Hindlimb muscle (tissue), 1 donor: ENCODE results near the gene KDM7A. TPM values are rescaled to one million over a fixed set of nuclear protein-coding genes. Genes with fewer than 3 reads are reported as not detected.
"Not testable (repeated sequence)": the region's sequence is repeated elsewhere in the genome, so short reads cannot be mapped to it uniquely, and the experiment has no call there.

Source experiments
- DNase-seq: peaks from one replicate; pipeline ENCODE4 v3.0.0-alpha.2; 2013
- polyA plus RNA-seq: library from polyadenylated mRNA; unstranded; fragments of 120-200 nt; gene quantifications from one replicate; pipeline ENCODE4 v1.2.1, GENCODE V29; 2013; ENCODE audit not compliant: insufficient read length

Gene KDM7A
- polyA plus RNA-seq, 1 donor, result 8.2 TPM

DNA sequence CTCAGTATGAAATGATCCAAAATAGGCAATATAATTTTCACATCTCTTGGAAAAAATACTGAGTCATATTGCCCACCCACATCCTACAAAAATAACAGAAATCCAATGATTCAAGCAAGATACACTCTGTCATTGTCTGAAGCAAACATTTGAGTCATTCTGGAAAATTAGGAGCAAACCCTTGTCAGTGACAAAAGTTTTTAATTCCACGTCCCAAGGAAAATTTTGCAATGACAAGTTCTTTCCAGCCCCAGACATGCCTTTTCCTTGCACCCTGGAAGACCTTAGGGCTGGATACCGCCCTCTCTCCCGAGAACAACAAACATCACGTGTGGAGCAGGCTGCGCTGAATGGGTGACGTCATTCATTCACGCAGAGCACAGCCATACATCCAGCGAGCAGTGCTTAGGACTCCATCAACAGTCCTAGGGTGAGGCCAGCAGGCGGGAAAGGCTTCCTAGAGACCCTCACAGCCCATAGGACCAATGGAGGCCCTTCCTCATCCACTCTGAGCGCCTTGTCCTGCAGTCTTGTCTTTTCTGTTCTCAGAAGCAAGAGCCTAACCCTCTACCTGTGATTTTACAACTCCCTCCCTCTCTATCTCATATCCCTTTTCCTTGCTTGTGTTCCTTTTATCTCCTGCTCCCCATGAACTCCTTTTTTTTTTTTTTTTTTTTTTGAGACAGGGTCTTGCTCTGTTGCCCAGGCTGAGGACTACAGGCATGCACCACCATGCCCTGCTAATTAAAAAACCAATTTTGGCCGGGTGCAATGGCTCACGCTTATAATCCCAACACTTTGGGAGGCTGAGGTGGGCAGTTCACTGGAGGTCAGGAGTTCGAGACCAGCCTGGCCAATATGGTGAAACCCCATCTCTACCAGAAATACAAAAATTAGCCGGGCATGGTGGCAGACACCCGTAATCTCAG, 23.5 kb upstream of the KDM7A start:
- no peak for DNase-seq

DNA sequence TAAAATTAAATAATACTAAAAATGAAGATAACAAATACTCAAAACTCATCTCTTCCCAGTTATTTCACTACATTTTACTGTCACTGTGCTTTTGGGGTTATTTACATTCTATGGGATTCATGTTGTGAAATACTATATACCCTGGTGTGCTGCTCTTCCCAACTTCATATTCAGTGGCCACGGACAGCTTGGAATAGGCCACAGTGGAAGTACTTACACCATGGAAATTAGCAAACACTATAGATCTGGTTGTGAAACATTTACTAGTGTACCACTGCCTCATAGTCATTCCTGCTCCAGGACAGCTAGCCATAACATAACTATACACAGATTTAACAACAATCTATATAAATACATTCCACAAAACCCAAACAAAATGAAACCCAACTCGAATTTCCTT, 21.2 kb upstream of the KDM7A start:
- DNase-seq, result no peak

DNA sequence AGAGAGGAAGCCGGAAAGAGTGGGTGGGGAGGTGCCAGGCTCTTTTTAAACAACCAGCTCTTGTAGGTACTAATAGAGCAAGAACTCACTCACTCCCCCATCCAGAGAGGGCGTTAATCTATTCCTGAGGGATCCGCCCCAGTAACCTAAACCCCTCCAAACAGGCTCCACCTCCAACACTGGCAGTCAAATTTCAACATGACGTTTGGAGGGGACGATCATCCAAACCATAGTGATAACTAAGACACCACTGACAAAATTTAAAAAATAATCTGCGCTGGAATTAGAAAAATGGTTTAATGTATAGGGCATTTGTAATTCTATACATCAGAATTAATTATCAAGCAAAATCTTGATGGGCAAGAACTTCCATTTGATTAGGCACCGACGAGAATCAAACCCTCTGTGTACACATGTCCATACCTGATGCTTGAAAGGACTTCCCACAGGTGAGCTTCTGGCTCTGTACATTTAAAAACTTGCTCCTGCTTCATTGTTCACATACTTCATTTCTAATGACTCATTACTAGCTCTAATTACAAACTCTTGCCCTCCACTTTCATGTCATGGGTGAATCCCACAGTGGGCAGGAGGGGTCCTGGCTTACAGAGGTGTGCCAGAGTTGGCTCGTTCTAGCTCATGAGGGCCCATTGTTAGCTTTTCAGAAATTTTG, 20.6 kb upstream of the KDM7A start:
- DNase-seq, result no peak

DNA sequence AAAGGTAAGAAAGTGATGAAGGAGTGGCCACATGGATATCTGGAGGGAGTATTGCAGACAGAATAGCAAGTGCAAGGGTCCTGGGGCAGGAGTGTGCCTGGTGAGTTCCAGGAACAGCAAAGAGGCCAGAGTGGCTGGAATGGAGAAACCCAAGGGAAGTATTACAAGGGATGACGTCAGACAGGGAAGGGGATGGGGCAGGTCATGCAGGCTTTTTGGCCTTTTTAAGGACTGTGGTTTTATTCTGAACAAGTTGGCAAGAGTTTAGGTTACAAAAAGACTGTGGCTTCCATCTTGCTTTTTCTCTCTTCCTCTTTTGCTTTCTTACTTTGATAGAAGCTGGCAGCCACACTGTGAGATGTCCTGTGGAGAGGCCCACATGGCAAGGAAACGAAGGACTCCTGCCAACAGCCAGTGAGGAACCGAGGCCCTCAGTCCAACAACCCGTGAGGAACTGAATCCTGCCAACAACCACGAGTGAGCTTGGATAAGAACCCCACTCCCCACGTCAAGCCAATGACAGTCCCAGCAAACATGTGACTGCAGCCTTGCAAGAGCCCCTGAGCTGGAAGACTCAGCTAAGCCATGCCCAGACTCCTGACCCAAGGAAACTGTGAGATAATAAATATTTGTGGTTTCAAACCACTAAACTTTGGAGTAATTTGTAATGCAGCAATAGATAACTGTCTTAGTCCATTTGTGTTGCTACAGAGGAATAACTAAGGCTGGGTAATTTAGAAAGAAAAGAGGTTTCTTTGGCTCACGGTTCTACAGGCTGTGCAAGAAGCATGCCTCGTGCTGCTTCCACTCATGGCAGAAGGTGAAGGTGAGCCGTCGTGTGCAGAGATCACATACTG, 19.8 kb upstream of the KDM7A start:
- DNase-seq, result no peak

DNA sequence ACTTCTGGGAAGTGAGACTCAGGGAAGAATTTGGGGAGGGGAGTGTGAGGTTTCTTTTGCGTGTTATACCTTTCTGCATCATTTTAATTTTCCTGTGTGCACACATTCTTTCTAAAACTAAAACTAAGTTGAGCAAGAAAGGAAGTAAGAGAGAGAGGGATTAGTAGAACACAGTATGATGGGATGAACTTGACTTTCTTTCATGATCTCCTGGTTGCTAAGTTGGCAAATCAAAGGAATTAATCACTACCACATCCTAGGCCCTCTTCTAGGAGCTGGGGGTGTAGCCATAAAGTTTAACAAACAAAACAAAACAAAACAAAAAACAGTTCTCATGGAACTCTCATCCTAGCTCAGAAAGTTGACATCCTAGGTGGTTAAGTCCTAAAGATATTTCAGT, 19.1 kb upstream of the KDM7A start:
- DNase-seq, result no peak

DNA sequence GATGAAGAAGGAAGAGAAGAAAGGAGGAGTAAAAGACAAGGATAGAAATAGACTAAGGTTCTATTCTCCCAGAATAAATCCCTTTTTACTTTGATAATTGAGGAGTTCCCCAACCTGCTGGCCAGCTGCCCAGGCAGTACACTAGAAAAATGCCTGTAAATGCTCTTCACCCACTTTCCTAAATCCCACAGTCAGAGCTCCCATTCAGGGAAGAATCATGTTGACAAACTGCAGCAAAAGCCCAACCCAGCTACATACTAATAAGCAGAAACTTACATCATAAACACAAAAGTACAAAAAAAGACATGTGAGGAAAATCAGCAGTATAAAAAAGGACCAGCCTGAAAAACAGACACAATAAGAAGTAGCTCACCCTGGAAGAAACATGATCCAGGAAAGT, 15.8 kb upstream of the KDM7A start:
- no peak for DNase-seq

DNA sequence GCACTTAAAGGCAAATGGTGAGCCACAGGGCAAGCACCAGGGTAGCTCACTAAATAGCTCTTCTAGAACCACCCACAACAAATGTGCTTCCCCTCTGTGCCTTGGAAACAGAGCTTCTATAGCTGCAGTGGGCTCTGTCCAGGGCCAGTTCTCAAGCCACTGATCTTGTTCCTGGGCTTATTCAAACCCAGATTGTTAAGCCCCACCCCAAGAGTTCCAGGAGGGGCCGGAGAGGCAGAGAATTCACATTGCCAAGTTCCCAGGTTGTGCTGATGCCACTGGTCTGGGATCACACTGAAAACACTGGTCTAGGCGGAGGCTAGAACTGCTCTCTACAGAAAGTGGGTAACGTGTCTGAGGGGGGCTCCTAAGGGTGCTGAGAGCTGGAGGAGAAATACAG, 15.4 kb upstream of the KDM7A start:
- DNase-seq, result no peak

DNA sequence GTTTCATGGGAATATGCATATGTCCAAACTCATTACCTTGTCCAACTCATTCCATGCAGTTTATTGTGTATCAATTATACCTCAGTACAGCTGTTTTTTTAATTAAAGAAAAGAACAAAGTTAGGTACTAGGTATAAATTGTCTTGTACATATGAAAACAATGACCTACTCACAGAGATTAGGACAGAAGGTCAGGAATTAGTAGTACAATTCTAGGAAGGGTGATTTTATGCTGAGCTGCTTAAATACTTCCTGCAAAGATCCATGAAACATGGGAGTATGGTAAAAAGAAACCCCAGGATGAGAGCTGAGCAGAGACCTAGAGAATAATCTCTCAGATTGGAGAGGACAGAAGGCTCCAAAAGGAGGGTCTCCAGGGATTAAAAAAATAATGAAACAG, 13.8 kb upstream of the KDM7A start:
- no peak for DNase-seq

DNA sequence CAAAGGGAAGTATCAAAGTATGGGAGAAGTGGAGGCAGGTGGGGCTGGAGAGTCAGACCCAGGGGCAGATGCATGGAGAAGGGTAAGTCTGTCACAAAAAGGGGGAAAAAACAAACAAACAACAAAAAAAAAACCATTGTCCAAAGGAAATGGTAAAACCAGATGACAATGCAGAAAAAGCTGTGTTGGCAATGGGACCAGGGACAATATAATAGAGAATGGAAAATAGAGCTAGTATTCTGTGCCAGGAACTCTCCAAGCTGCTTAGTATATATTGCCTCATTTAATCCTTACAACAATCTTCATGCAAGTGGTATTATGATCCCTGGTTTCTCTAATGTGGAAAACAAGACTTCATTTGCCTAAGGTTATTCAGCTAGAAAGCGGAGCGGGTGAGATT, 13.1 kb upstream of the KDM7A start:
- DNase-seq, result no peak

DNA sequence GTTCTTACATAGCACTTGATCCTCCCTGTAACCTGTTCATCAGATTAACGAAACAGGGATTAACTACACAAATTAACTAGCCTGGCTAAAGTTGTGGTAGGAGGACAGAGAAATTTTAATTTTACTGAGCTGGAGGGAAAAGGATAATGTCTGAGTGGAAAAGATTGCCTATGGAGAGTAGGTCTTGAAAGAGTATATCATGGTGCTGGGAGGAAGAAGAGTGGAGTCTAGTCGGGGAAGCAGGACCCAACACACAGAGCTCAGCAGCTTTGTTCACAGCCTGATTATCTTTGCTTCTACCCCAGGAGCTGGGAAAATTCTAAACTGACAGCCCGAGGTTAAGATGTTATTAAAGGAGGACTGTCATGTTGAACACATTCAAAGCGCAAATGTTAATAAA, 6.1 kb upstream of the KDM7A start:
- DNase-seq, result no peak

DNA sequence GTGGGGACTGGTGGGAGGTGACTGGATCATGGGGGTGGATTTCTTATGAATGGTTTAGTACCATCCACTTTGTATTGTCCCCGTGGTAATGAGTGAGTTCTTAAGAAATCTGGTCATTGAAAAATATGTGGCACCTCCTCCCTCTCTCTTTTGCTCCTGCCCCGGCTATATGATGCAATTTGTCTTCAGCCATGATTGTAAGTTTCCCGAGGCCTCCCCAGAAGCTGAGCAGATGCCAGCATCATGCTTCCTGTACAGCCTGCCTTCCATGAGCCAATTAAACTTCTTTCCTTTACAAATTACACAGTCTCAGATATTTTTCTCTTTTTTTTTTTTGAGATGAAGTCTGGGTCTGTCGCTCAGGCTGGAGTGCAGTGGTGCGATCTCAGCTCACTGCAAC, 2.6 kb upstream of the KDM7A start:
- DNase-seq, result no peak

DNA sequence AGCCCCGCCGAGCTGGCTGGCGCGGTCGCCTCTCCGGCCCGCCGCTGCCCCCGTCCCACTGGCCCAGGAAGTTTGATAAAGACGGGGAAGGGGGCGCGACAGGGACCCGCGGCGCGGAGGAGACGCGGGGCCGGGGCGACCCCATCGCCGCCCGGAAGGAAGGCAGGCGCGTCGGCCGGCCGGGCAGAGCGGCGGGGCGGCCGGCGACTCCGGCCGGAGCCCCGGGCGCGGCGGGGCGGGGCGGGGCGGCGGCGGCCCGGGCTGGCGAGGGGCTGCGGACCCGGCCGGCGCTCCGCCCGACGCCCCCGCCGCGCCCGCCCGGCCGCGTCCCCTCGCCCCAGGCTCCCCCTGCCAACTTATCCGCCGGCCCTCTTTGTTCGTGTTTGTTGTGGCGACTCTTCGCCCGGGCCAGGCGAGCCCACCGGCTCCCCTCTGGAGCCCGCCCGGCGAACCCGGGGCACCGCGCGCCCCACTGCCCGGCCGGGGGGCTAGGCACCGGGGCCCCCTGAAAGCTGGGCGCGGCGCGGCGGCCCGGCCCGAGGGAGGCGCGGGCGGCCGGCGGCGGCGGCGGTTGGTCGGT, 571 bp downstream of the KDM7A start:
- DNase-seq, result peak; percentile 20

DNA sequence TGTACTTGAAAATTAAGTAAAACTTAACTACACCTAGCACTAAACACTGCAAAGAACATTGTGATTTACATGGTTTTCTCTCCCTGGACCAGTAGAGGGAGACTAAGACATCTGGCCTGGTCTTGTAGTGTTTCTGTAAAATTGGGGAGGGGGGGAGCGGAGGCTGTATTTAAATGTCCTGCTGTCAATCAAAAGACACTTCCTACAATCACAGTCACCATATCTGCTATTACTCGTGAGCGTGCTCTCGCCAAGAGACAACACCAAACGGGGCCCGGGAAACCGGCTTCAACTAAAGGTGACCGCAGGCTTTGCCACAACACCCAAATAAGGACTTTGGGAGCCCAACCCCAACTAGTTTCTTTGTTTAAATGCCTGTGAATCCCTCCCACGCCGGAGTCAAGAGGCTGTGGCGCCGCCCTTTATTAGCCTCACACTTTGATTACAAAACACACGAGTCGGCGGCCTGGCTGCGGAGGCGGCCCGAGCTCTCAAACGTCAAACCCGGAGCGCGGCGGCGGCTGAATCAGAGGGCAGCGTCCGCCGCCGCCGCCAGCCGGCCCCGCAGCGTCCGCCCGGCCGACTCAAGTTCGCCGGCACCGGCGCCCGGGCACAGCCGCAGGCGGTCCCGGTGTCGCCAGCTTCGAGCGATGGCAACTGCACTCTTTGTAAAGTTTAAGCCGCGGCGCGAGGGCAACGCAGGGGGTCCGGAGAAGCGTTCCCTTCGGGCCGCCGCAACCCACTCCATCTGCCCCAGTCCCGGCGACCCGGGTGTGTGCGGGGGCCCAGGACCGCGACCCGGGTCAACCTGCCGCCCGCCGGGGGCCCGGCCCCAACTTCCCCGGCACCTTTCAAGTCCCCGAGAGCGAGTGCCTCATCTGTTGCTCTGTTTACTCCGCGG, 1.3 kb downstream of the KDM7A start:
- peak; percentile 86 for DNase-seq

DNA sequence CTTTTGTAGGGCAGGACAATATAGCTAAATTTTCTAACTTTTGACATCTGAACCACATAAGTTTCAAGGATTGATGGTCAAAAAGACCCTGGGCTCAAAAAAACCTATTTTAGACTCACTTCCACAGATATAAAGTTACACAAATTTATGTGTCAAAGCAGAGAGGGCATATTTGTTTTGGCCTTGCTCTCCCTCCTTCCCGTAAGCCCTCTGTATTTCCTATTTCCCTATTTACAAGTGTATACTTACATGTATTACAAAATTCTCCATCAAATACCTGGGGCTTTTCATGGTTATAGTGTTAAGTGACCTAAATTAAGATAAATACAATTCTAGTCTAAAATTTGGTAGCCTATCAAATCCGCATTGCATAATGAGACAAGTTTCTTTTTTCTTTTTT, 2.6 kb downstream of the KDM7A start:
- no peak for DNase-seq

DNA sequence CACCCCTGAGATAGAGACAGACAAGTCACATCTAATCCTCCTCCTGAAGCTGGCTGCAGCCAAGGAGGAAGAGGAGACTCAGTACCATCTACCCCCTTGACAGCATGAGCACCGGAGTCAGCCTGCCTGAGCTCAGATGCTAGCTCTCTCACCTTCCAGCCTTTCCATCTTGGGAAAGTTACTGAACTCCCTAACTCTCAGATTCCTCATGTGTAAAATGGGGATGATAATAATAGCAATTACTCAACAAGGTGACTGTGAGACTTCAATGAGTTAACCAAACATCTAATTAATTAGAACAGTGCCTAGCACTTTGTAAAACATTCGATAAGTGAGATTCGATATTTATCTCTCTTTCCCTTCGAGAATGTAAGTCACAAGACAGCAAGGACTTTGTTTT, 6.4 kb downstream of the KDM7A start:
- DNase-seq, result no peak

DNA sequence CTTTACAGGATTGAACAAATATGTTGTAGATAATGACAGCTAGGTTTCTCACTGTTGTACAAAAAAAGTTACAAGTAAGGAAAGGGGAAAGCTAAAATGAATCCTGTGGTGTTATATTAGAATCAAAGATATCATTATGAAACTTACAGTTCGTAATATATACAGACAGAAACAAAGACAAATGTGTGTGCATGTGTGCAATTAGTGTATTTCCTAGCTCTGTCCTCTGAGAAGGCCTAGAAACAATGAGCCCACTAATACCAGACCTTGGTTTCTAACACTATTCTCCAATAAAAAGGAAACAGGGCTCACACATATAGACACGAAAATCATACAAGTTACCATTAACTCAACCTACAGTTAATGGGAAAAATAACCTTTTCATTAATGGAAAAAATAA, 8.0 kb downstream of the KDM7A start:
- no peak for DNase-seq

DNA sequence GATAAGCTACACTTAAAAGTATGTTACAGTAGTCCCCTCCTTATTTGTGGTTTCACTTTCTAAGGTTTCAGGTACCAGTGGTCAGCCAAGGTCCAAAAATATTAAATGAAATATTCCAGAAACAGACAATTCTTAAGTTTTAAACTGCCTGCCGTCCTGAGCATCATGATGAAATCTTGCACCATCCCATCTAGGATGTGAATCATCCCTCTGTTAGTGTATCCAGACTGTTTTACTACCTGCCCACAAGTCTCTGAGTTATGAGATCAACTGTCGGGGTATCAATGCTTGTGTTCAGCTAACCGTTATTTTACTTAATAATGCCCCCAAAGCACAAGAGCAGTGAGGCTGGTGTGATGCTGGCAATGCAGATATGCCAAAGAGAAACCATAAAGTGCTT, 11.4 kb downstream of the KDM7A start:
- DNase-seq, result no peak

DNA sequence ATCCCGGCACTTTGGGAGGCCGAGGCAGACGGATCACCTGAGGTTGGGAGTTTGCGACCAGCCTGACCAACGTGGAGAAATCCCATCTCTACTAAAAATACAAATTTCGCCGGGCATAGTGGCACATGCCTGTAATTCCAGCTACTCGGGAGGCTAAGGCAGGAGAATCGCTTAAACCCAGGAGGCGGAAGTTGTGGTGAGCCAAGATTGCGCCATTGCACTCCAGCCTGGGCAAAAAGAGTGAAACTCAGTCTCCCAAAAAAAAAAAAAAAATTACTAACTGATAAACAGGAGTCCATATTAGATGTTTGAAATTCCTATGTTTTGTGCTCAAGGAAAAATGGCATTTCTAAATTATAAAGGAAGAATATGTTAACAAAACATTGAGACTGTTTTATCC, 14.7 kb downstream of the KDM7A start:
- DNase-seq, result not testable (repeated sequence)

DNA sequence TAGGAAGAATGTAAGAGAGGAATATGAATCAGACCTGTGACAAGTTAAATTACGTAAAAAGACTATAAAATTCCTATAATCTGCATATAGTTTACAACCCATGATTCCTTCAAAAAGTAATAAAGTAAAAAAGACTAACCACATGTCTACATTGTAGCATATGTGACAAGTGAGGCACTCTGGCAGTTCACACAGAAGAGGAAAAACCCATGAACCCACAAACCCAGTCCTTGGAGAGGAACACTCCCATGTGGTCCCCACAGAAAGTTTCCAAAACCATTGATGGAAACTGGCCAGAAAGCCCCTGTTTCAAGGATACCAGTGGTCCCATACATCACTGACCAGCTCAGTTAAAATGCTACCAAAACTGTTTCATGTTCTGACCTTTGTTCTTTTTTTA, 15.7 kb downstream of the KDM7A start:
- DNase-seq, result no peak

DNA sequence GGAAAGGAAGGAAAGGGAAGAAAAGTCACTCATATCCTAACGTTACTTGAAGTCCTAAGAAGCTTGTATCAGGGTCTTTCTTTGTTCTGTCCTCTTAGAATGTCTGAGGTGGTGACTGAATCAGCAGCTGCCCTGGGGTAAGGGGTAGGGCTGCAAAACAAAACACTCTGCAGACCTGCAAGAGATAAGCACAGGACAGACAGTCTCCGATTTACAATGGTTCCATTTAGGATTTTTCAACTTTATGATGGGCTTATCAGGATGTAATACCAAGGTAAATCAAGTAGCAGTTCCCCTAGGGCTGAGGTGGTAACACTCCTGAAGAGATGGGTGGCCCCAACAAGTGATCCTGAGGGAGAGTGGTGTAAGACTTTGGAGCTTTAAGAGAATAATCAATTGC, 16.5 kb downstream of the KDM7A start:
- no peak for DNase-seq

DNA sequence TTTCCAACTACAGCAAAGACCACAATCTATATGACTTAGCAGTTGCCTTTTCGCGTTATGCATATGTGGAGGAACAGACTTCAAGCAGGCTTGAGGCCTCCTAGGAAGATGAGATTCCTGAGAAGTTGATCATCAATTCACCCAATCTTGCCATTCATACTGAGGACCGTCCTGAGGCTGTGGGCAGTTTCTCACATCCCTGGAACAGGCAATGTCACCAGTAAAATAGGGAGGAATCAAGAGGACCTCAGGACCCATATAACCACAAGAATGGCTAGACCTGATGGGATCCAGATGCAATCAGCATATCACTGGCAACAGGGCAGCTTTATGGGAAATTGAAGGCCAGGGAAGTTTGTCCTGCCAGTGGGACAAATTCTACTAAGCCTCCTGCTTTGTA, 17.3 kb downstream of the KDM7A start:
- no peak for DNase-seq
